RKO (cell line): ENCODE results near the gene ADD3.

Source experiments
- DNase-seq: peaks from one replicate; pipeline ENCODE4 v3.0.0-alpha.2; 2016; ENCODE audit warnings: low spot score

The ADD3 gene

GRCh38 chr10:110067960-110068770, 60.4 kb downstream of the ADD3 start:
- no peak for DNase-seq

GRCh38 chr10:110068780-110069179, 61.0 kb downstream of the ADD3 start:
- DNase-seq = no peak

GRCh38 chr10:110069502-110069982, 61.8 kb downstream of the ADD3 start:
- no peak for DNase-seq

- DNase-seq = no peak
These were observed 66.1 kb downstream of the ADD3 start for GRCh38 chr10:110073896-110074295.

GRCh38 chr10:110074298-110074697, 66.5 kb downstream of the ADD3 start:
- no peak for DNase-seq

GRCh38 chr10:110074758-110075671, 67.2 kb downstream of the ADD3 start:
- no peak for DNase-seq

- no peak for DNase-seq
These were observed 67.9 kb downstream of the ADD3 start for GRCh38 chr10:110075686-110076085.

- no peak for DNase-seq
These were observed 69.0 kb downstream of the ADD3 start for GRCh38 chr10:110076559-110077318.

- no peak for DNase-seq
These were observed 69.8 kb downstream of the ADD3 start for GRCh38 chr10:110077436-110078130.

GRCh38 chr10:110078317-110078716, 70.5 kb downstream of the ADD3 start:
- no peak for DNase-seq

- no peak for DNase-seq
These were observed 74.1 kb downstream of the ADD3 start for GRCh38 chr10:110081911-110082310.

- no peak for DNase-seq
These were observed 76.1 kb downstream of the ADD3 start for GRCh38 chr10:110083884-110084283.

GRCh38 chr10:110087682-110088081, 79.9 kb downstream of the ADD3 start:
- no peak for DNase-seq

- no peak for DNase-seq
These were observed 80.8 kb downstream of the ADD3 start for GRCh38 chr10:110088367-110089104.

GRCh38 chr10:110091830-110092229, 84.0 kb downstream of the ADD3 start:
- no peak for DNase-seq

- DNase-seq = no peak
These were observed 85.9 kb downstream of the ADD3 start for GRCh38 chr10:110093722-110094121.

GRCh38 chr10:110094786-110095185, 87.0 kb downstream of the ADD3 start:
- DNase-seq = no peak

- DNase-seq = no peak
These were observed 93.8 kb downstream of the ADD3 start for GRCh38 chr10:110101464-110102144.

GRCh38 chr10:110103921-110104461, 96.2 kb downstream of the ADD3 start:
- no peak for DNase-seq

- DNase-seq = no peak
These were observed 98.1 kb downstream of the ADD3 start for GRCh38 chr10:110105873-110106272.
